Measurements from ENCODE around the gene RBM8A.

Gene RBM8A

DNA sequence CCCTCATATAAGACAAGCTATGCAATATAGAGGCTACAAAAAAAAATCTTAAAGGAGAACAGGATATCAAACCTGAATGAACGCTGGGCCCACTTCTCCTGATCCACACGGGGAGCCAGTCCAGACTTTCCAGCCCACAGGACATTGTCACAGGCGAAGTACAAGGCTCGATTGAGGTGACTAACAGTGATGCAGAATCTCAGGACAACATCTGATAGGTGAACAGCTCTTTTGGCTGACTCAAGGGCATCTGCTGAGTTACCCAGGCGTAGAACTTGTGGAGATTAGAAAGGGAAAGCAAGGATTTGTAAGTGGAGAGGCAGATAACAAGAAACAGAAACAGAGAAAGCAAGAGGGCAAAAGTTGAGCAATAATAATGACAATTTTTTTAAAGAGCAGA lies 10.5 kb downstream of the RBM8A start:
- no peak for DNase-seq

DNA sequence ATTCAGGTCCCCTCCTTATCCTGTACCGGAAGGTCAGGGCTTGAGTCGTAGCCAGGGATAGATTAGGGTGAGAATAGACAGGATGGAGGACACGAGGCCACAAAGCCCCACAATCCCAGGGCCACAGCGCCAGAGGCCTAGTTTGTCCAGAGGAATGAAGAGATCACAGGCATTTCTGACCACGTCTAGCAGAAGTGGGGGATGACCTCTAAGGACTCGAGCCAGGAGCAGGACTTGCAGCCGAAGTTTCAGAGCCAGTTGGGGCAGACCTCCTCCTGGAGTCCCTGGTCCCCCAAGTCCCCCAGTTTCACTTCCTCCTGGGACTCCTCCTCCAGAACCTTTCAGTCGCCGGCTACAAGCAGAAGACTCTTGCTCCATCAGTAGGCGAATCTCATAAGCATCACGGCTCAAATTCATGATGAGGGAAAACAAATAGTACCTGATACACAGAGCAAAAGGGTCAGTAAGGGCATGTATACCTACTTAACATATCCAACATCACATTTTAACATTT lies 15.1 kb downstream of the RBM8A start:
- no peak for DNase-seq

DNA sequence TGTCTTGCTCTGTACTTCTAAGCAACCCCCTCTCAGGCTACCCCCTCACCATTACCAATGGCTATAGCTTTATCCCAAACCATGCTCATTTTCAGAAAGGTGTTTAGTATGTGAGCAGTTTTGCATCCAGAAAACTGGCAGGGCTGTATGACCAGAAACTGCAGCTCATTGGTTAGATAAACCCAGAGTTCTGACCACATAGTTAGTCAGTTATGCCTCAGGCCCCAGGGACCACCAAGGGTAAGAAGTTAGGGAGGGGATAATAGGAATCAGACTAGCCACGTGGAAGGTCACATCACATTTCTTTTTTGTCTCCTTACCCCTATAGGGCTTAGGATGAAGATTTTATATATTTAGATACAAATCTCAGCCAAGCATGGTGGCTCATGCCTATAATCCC lies 18.6 kb downstream of the RBM8A start:
- no peak for DNase-seq

DNA sequence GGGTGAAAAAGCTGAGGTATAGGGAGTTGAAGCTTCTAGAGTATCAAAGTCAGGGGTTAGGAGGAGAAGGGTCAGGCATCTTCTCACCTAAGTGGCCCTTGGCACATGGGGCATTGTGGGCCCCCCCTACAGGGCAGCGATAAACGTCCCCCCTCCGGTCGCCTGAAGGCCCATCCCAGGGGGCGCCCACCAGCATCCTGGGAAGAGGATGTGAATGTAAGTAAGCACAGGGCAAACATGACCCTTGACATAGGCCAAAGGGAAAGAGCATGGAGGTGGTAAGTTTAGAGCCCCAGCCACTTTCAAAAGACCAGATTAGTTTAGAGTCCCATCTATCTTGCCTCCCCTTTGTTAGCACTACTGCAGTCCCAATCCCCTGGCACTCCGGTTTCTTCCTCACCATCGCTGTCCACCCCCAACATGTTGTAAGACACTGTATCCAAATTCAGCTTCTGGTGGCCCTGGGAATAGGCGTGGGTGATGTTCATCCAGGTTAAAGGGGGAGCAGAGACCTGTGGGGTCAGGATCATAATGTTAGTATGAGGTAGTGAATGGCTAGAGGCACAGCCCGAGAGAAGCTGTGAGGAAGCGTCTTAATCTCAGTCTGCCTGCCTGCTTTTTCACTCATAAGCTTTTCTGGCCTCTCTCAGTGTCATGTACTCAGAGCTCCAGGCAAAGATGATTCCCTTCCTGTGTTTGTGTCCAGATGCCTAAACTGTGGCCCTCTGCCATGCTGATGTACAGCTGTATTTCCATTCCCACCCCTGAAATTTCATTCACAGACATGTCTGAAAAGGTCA lies 20.1 kb downstream of the RBM8A start:
- no peak for DNase-seq

DNA sequence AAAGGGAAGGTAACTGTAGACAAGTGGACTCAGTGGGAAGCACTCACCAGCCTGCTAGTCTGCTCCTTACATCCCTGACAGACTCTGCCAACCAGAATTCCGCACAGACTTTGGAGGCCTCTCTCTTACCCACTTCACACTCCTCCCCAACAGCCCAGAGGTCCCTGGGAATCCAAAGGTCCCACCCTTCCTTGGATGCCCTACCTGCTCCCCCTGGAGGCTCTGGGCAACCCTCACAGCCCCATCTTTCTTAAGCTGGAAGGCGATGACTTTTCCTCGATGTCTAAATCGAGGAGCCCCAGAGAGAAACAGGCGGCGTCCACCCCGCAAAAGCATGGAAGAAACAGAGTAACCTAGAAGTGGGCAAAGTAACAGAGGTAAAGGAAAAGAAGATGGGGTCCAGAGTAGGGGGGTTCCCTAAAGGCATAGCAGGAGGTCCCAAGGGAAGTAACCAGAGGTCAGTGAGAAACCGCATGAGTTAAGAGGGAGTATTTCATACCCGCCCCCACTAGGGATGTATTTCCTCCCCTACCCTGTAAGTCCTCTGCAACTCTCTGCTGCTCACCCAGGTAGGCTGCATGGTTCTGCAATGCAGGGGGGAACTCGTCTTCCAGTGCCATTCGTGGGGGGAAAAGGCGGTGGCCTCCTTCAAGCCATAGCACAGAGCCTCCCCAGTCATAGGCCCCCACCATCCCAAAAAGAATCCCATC lies 25.8 kb downstream of the RBM8A start:
- DNase-seq: no peak

DNA sequence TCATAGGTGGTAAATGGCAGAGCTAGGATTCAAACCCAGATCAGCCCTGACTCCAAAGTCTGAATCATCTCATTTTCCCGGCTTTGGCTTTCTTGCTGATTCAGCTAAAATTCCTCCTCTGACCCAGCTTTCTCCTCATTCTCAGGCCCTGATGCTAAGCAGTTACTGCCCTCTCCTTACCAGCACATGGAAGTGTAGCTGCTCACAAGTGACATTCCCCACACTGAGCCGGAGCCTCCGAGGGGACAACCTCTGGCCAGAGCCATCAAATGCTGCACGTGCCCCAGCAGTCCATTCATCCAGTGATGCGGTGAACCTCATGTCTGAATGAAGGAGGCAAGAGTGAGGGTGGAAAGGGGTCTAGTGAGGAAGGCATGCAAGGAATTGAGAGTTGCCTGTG lies 28.5 kb downstream of the RBM8A start:
- DNase-seq: no peak

DNA sequence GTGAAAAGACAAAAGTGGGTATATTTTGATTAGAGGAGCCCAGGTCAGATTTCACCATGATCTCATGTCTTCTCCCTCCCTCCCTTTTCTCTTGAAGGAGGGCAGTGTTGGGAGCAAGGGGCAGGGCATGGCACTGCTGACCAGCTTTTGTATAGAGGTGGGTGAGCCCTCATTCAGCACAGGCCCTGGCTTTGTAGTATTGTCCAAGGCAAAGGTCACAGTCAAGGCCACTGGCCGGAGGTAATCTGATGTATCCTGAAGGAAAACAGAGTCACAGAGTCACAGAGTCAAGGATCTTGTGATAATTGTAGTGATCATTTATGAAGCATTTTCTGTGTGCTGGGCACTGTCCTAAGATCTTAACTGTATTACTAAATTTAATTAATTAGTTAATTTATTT lies 29.3 kb downstream of the RBM8A start:
- no peak for DNase-seq

DNA sequence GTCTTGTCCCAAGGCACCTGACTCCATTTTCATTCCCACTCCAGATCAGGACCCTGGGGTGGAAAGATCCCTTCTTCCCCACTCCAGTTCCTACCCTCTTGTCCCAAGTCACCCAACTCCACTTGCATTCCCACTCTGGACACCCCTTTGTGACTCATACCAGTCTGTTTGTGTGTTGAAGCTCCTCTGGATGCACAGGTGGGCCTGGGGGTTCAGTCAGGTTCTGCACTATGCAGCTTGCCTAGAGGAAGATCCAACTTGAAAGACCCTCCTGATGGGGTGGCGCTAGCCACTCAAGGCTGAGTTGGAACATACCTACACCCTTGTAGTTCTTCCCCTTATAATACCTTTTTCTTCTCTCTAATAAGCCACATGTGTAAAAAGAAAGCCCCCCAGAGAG lies 31.8 kb downstream of the RBM8A start:
- no peak for DNase-seq

DNA sequence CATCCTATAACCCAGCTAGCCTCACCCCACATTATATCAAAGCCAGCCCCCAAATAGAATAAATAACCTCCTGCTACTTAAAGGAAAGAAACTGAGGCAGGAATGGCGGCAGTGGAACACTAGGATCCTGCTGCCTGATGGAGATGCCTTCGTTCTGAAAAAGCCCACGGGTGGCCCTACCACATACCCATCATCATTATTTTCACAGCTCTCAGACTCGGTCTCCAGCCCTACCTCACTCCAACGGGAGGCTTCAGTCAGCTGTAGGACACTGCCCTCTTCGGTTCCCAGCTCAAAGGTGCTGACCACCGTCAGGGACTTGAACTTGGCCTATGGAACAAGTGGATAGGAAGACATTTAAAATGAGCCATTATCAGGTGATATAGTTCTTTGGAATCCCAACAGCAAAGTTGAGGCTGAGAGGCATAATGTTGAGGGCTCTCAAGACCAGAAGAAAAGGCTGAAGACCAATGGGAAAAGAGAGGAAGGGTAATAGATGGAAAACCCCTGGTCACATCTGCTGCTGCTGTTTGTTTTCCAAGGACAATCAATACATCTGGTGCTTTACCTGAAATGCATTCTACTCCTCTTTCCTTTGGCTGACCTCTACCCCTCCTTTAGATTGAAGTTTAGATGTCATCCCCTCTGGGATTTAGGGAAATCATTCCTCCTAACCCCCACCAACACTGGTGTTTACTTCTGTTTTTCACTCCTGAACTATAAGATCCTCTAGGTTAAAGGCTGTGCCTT lies 33.8 kb downstream of the RBM8A start:
- DNase-seq: no peak

DNA sequence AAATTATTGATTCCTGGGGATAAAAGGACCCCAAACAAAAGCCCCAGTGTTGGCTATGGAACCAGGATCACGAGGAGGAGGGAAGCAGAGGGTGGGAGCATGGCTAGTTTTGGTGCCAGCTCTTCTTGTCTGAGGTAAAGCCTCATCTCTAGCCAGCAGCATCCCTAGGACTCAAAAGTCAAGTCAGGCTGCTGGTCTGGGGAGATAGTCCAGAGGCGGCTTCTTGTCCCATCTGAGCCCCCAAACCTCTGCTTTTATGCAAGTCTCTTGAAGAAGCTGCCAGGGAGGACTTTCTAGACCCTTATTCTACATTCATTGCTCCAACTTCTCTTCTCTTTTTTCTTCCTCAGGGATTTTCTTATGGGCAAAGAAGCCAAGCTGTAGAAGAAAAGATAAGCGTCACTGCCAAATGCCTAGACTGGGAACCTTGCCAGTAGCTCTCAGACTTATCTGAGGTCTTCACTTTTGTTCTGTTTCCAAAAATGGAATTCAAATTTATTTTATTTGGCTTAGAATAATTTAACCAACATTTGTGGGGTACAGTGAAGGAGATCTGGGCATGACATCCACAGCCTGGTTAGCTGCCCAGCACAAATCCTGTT lies 34.7 kb downstream of the RBM8A start:
- peak in 1 of 14 donors; percentile 22 for DNase-seq

DNA sequence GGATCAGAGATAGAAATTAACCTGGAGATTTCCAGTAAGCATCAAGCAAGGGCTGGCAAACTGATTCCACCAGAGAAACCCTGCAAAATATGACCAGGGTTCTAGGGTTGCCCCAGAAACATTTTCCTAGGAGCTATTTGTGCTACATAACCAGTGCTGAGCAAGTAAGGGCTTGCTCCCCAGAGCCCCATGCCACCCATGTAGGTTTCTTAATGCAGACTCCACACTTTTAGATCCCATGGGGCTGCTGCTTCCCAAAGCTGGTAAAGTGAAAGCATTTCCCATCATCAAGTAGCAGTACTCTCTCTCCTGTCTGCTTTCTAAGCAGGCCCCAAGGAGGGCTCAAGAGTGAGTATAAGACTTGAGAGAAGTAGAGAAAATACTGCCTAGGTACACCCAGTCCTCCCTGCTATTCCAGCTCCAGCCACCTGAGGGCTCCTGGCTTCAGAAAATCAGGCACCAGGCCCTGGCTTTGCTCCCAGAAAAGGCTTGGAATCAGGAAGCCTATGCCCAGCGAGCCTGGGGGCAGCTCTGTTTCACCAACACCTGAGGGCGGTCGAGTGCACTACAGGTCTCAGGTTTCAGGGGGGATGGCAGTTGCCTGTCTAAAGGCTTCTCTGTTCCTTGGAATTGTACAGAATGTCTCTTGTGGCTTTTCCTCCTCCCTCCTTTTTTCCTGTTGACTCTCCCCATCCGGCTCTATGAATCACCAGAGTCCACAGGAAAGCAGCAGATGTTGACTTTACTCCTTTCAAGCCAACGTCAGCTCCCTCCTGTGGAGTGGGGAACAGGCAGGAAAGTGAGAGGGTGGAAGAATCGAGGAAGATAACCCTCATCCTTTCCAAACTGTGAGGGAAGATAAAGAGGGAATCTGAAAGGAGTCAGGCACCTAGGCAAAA lies 35.4 kb downstream of the RBM8A start:
- peak in 13 of 14 donors; percentile 31 to 92 (median 82) for DNase-seq

DNA sequence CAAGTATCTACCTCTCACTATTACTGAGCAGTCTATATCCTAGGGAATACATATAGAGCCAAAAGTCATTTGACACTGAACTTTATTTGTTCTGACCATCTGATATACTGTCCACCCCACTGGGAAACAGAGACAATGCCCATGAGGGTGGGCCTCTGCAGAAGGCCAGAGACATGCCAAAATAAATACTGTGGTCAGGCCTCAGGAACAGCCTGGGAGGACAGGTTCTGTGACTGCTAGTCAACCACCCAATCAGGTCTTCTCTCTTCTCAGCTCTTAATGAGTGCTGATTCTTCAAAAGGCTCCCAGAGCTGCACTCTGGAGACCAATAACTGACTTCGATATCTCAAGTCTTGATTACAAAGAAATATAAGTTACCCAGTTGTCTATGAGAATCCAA lies 36.1 kb downstream of the RBM8A start:
- DNase-seq: no peak

DNA sequence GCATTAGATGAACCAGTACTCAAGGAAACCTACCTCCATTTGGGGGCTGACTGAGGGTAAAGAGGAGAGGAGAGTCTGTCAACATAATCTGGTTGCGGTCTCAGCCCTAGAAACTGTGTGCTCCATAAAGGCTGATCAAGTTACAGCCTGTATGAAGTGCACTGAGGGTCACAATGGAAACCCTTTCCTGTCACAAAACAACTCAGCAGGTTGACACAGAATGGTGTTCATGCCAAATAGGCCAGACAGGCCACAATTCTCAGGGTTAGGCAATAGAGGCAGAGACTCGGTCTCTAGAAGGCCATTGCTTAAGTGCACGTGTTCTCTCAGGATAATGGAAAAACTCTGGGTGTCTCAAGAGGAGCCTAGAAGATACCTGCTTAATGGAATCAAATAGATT lies 37.6 kb downstream of the RBM8A start:
- DNase-seq: no peak

DNA sequence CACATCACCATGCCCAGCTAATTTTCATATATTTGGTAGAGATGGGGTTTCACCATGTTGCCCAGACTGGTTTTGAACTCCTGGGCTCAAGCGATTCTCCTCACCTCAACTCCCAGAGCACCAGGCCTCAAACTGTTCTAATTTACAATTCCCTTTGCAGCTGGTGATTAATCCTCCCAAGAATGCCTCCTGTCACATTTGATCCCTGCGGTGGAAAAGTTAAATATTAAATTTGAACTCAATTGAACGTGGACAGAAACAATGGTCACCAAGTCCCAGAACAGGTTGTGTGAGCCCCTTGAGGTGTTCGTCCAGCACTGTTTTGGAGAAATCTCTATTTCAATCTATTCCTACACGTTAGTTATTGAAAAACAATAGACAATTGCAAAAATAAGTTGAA lies 39.7 kb downstream of the RBM8A start:
- DNase-seq: no peak

DNA sequence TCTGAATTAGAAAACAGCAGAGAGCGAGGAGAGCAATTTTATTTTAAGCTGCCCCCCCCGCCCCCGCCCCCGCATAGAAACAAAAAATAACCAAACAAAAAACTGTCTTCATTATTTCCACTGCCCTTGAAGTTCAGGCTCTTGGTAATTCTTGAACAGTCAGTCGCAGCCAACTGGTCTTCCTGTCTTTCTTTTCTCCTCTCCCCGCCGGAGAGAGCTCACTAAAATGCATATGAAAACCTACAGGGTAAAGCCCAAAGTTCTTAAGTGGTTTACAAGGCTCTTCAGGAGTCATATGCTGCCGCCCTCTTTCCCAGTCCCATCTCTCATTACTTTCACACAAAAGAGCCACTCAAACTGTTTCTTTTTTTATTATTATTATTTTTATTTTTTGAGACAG lies 40.5 kb downstream of the RBM8A start:
- no peak for DNase-seq

DNA sequence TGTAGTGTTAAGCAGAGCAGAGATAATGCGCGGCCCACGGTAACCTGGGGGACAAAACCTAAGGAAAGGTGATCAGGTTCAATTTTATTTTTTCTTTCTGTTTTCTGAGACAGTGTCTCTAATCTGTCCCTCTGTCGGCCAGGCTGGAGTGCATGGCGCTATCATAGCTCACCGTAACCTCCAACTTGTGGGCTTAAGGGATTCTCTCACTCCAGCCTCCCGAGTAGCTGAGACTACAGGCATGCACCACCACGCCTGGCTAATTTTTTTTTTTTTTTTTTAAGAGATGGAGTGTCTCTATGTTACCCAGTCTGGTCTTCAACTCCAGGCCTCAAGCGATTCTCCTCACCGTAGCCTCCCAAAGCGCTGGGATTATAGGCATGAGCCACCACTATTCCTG lies 40.9 kb downstream of the RBM8A start:
- DNase-seq: no peak

DNA sequence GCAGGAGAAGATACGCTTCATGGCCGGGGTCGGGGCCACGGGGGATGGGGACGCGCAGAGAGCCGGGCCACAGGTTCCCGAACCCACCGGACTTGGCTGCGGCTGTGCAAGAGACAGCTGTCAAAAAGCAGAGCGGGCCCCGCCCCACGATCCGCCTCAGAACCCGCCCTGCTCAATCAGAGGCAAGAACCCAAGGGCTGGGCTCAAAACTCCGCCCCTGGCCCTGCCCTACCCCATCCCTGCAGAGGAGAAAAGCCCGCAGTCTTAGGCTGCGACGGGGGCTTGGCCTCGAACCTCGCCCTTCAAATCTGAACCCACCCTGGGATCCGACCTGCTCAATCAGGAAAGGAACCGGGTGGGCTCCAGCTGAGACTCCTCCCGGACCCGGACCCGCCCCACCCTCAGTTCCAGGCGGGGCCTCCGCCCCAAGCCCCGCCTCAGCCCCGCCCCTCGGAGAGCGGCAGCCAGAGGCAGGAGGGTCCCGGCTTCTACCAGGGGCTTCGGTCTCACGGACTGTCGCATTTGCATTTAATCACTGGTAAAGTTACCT lies 41.5 kb downstream of the RBM8A start, which contains the start of gene ANKRD35:
TSS of gene ANKRD35 (minus strand) at position 129 of the 550 bp plus-strand sequence. CDS start at position 21, 108 bp downstream.
- DNase-seq: peak in 13 of 14 donors; percentile 18 to 81 (median 63)

DNA sequence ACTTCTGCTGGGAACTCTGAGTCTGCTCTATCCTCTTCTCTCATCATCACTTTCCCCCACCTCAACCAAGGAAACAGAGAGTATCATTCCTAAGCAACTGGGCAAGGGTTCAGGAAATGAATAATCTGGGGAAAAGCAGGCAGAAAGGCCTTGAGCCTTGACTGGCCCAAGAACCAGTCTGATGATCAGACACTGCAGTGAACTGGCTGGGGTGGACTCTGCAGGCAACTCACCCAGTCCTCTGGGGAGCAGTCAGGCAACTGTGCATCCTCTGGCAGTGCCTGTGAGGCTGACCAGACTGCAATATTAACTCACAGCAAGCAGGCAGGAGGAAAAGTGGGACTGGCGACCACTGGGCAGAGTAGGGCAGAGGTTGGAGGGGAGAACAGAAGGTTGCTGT lies 42.6 kb downstream of the RBM8A start:
- no peak for DNase-seq

DNA sequence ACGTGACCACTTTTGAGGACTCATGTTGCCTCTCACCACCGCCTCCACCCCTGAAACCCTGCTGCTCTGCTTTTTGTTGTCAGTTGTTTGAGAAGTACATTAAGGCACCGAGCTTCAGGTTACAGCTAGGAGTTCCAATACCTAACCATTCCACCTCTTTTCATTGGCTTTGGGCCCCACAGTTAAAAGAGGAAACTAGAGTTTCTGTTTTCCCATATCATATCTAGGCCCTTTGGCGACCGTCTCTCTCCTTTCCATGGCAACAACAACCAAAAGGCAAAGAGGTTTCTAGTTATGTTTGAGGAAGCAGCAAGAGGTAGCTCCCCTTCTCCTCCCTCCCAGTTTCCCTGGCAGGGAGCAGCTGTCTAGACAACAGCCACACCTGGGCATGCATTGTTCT lies 47.5 kb downstream of the RBM8A start:
- DNase-seq: no peak

DNA sequence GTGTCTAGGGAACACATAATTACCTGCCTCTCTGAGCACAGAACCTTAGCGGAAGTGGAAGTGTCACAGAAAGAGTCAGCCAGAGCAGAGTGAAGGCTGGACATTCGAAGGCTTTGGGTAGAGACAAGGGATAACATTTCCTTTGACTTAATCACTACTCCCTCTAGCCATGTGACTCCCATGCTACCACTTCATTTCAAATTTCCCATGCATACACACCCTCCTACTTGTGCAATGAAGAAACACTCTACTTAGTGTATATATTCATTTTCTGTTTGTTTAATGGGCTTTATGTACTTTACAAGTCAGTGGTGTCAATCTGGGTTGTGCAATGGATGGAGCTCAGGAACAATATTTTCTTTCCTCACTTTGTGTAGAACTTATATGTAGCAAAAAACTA lies 48.6 kb downstream of the RBM8A start:
- no peak for DNase-seq

DNA sequence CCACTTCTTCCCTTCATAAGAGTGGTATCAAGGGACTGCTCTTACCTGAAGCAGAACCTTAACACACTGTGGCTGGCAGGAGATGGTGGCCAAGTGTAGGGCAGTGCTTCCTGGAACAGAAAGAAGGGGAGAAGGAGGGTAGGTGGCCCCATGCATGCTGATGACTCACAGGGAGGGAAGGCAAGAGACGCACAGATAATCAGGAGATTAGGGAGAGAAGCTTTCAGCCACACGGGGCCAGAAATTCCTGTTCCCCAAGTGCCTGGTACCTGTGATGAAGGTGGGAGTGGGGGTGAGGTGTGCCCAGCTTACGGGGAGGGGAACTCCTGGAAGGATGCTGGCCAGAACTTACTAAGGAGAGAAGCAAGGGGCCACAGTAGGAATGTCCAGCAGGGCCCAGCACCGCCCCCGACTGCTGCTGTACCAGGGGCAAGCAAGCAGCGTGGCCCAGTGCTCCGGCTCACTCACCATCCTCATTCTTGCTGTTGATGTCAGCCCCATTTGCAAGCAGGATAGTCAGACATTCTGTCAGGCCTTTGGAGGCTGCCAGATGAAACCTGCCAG lies 49.3 kb downstream of the RBM8A start:
- DNase-seq: no peak
